GM12878 (cell line): ENCODE data around the gene AGAP2. TPM values are rescaled to one million over a fixed set of nuclear protein-coding genes. Genes with fewer than 3 reads are reported as not detected.

Experiments used
- BCL3 ChIP-seq: IDR thresholded peaks from 2 replicates; pipeline ENCODE4 v1.6.1; 2011; ENCODE audit warnings: borderline replicate concordance, low read depth, mild to moderate bottlenecking, moderate library complexity, low read length; ENCODE audit not compliant: insufficient read depth, poor library complexity, severe bottlenecking
- E2F8 ChIP-seq: fragments of 450-650 bp; IDR thresholded peaks from 2 replicates; pipeline ENCODE4 v1.6.1; 2018; ENCODE audit warnings: mild to moderate bottlenecking, low read depth, moderate library complexity; ENCODE audit not compliant: partially characterized antibody
- PKNOX1 ChIP-seq: fragments of 450-650 bp; IDR thresholded peaks from 2 replicates; pipeline ENCODE4 v1.6.1; 2016; ENCODE audit warnings: mild to moderate bottlenecking
- TAF1 ChIP-seq: IDR thresholded peaks from 2 replicates; pipeline ENCODE4 v1.6.1; 2011; ENCODE audit warnings: mild to moderate bottlenecking, low read depth, low read length, borderline replicate concordance
- ZNF592 ChIP-seq: fragments of 450-650 bp; IDR thresholded peaks from 2 replicates; pipeline ENCODE4 v1.6.1; 2017; ENCODE audit warnings: mild to moderate bottlenecking, moderate library complexity
- polyA plus RNA-seq, 11 experiments: library from polyadenylated mRNA; depleted of rRNA in 4 of 11; unstranded in 6 of 11; stranded (reverse) in 5 of 11; fragments of >200 nt; fragmentation: Nextera tagmentation in 4 of 11; fragmentation: Illumina TruSeq in 1 of 11; extraction: Ambion mirVana in 4 of 11; extraction: Trizol in 1 of 11; gene quantifications; 1 replicate in 1 of 11; 2 replicates in 10 of 11; pipeline versions ENCODE4 v1.2.1 to v1.2.3, GENCODE V29; 2011 to 2016; ENCODE audit warnings: inconsistent platforms in 2 of 11, missing spikeins in 2 of 11, low read depth in 1 of 11
- total RNA-seq, 4 experiments: library from RNA; depleted of rRNA in 3 of 4; stranded (reverse); fragments of >200 nt in 3 of 4; fragmentation: Illumina TruSeq in 1 of 4; extraction: Trizol in 1 of 4; gene quantifications; 2 replicates each; pipeline versions ENCODE4 v1.2.1 to v1.2.3, GENCODE V29; 2013 to 2021

The AGAP2 gene
- total and polyA plus RNA-seq, 10 of the 15 experiments (the other 5 are each of a cell fraction or from before 2014, with no cell fraction given) = 0.29 to 19.8 (median 11.0) TPM

GRCh38 chr12:57716305-57716704, 22.2 kb downstream of the AGAP2 start (continued):
- no peak for TF ChIP-seq PKNOX1
- TF ChIP-seq ZNF592 = no peak
- TF ChIP-seq E2F8 = no peak
- no peak for TF ChIP-seq BCL3
- TF ChIP-seq TAF1 = no peak
